Measurements from ENCODE around the gene TSEN2.

DNA sequence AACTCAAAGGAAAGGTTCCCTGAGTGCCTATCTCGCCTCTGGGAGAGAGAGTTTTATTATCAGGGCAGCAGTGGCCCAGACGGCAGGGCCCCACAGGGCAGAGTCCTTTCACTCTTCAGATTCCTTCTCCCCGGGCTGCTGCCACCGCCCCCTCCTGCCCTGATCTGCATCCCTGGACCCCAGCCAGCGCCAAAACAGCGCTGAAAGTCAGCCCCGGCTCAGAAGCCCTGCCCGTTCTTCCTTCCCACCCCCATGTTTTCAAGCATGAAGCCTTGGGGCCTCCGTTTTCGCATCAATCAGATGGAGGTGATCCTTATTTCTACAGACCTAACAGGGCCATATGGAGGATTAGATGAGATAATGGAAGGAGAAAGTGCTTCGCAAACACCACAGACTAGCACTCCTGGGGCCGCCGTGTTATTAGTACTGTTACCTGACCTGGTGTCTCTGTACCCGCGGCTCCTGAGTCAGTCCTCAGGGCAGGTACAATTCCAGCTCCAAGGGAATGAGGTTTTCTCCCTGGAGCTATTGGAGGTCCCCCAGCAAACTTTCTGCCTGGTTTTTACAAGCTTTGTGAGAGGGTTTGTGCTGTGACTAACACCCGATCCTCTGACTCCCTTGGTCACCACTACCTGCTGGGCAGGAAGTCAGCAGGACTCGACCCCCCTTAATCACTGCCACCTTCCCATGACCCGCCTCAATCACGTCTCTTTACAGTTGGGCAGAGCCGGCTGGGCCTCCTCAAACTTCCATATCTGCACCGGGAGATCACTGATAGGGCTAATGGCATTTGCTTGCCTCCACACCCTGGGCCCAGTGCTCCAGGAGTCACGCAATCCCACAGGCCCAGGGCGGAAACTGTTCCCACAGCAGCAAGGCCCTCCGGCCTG lies 39.5 kb upstream of the TSEN2 start:
- TF ChIP-seq, protein P1, sequence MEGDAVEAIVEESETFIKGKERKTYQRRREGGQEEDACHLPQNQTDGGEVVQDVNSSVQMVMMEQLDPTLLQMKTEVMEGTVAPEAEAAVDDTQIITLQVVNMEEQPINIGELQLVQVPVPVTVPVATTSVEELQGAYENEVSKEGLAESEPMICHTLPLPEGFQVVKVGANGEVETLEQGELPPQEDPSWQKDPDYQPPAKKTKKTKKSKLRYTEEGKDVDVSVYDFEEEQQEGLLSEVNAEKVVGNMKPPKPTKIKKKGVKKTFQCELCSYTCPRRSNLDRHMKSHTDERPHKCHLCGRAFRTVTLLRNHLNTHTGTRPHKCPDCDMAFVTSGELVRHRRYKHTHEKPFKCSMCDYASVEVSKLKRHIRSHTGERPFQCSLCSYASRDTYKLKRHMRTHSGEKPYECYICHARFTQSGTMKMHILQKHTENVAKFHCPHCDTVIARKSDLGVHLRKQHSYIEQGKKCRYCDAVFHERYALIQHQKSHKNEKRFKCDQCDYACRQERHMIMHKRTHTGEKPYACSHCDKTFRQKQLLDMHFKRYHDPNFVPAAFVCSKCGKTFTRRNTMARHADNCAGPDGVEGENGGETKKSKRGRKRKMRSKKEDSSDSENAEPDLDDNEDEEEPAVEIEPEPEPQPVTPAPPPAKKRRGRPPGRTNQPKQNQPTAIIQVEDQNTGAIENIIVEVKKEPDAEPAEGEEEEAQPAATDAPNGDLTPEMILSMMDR (optimal IDR thresholded peaks at IDR 0.05 in 1 of 3, IDR thresholded peaks at IDR 0.05 in 1 of 3, conservative IDR thresholded peaks at IDR 0.05 in 1 of 3; ENCODE audit: extremely low read depth in 1 of 3, insufficient read depth in 2 of 3, low read length in 3 of 3): no peak
- no peak for TF ChIP-seq EZH2 (IDR thresholded peaks at IDR 0.05; ENCODE audit: low read length)

Measured in keratinocyte (primary cell).